NCI-H1092 (cell line): ENCODE data around the gene SLC7A6.

Experiments used
- DNase-seq: peaks from one replicate; lab custom pipeline; 2025; lab: John Stamatoyannopoulos, UW

The SLC7A6 gene

GRCh38 chr16:68346892-68347480 lies 82.7 kb downstream of the SLC7A6 start:
- no peak for DNase-seq

GRCh38 chr16:68347605-68348004 lies 83.3 kb downstream of the SLC7A6 start:
- DNase-seq = no peak

GRCh38 chr16:68348639-68349445 lies 84.5 kb downstream of the SLC7A6 start:
- DNase-seq = no peak

GRCh38 chr16:68349838-68350410 lies 85.6 kb downstream of the SLC7A6 start:
- DNase-seq = no peak

DNA sequence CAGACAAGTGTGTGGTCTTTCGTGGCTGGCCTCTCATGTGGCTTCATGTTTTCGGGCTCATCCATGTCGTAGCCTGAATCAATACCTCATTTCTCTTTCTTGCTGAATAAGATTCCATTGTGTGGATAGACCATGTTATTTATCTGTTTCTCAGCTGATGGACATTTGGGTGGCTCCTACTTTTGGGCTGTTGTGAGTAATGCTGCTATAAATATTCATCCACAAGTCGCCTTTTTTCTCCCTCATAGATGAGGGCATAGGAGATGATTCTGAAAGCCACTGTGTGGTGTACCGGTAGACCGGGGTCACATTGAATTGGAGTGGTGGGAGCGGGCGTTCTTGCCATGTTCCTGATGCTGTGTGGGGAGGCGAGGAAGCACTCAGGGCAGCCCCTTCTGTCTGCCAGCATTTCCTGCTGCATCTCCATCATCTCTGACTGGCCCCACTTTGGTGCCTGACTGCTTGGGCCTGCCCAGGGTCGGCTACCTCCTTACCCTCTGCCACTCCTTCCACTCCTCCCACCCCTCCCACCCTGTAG lies 86.6 kb downstream of the SLC7A6 start:
- no peak for DNase-seq
